Hematopoietic multipotent progenitor cell treated with erythropoietin and hydrocortisone succinate and interleukin-3 and kit ligand, for 15 days (in vitro differentiated cells): Measurements from ENCODE around the gene NLRP1.

ENCODE experiments used
- DNase-seq: peaks from one replicate; pipeline ENCODE4 v3.0.0-alpha.2; 2015; ENCODE audit warnings: low spot score

NLRP1 gene

GRCh38 chr17:5516060-5516792, 68.1 kb downstream of the NLRP1 start:
- DNase-seq, result no peak

- no peak for DNase-seq
These were observed 69.3 kb downstream of the NLRP1 start for GRCh38 chr17:5514976-5515375.

- no peak for DNase-seq
These were observed 70.7 kb downstream of the NLRP1 start for GRCh38 chr17:5513628-5514027.

- no peak for DNase-seq
These were observed 72.7 kb downstream of the NLRP1 start for GRCh38 chr17:5511401-5512225.

- no peak for DNase-seq
These were observed 73.5 kb downstream of the NLRP1 start for GRCh38 chr17:5510771-5511170.

- DNase-seq, result no peak
These were observed 74.8 kb downstream of the NLRP1 start for GRCh38 chr17:5509482-5509881.

- no peak for DNase-seq
These were observed 75.5 kb downstream of the NLRP1 start for GRCh38 chr17:5508810-5509209.

GRCh38 chr17:5506307-5506706, 78.0 kb downstream of the NLRP1 start:
- no peak for DNase-seq

GRCh38 chr17:5502552-5502951, 81.8 kb downstream of the NLRP1 start:
- DNase-seq, result no peak

- no peak for DNase-seq
These were observed 82.6 kb downstream of the NLRP1 start for GRCh38 chr17:5501685-5502084.

- no peak for DNase-seq
These were observed 83.5 kb downstream of the NLRP1 start for GRCh38 chr17:5500589-5501391.

GRCh38 chr17:5500247-5500588, 84.1 kb downstream of the NLRP1 start:
- DNase-seq, result no peak

- DNase-seq, result no peak
These were observed 84.7 kb downstream of the NLRP1 start for GRCh38 chr17:5499476-5500231.

- DNase-seq, result no peak
These were observed 91.3 kb downstream of the NLRP1 start for GRCh38 chr17:5492970-5493369.

GRCh38 chr17:5488752-5489151, 95.6 kb downstream of the NLRP1 start:
- DNase-seq, result no peak

GRCh38 chr17:5486206-5487124, 97.8 kb downstream of the NLRP1 start, which contains the start of gene MIS12:
Gene MIS12 (plus strand): TSS chr17:5486566. CDS start chr17:5488863, 2,297 bp downstream.
- DNase-seq, result peak; percentile 93

GRCh38 chr17:5485270-5486205, 98.8 kb downstream of the NLRP1 start, which contains the start of gene DERL2:
Gene DERL2 (minus strand): TSS chr17:5486178. CDS start chr17:5486161, 17 bp downstream.
- no peak for DNase-seq

- no peak for DNase-seq
These were observed 102.9 kb downstream of the NLRP1 start for GRCh38 chr17:5481451-5481850.

- DNase-seq, result no peak
These were observed 103.3 kb downstream of the NLRP1 start for GRCh38 chr17:5480962-5481361.
